ENCODE data around the gene ZBTB5. TPM values are rescaled to one million over a fixed set of nuclear protein-coding genes. Genes with fewer than 3 reads are reported as not detected.

The ZBTB5 gene
- total and polyA plus RNA-seq, 4 donors: 2.4 to 9.4 (median 6.5) TPM

GRCh38 chr9:37446401-37446800, 18.8 kb downstream of the ZBTB5 start:
- Histone ChIP-seq H3K4me3 (ENCODE audit: low read depth in 1 of 3, low read length in 3 of 3) (no peak overlapping the region), H3K36me3 (ENCODE audit: control insufficient read depth in 4 of 4, insufficient read depth in 3 of 4, low read depth in 1 of 4, low read length in 3 of 4) (peaks cover 3 to 10% (median 7%) of the 10 kb centered on the region in 4 donors), H3K27me3 (ENCODE audit: control insufficient read depth in 4 of 4, insufficient read depth in 4 of 4, low read length in 3 of 4) (no peaks in the 10 kb centered on the region), H3K9ac (ENCODE audit: low read depth in 1 of 2, low read length in 2 of 2) (no peak overlapping the region), H3K4me1 (ENCODE audit: control insufficient read depth in 4 of 4, insufficient read depth in 4 of 4, low read length in 3 of 4) (peaks cover 7 to 42% (median 30%) of the 10 kb centered on the region in 4 donors), H3K27ac (ENCODE audit: low read depth in 1 of 2, low read length in 2 of 2) (no peak overlapping the region), H3K9me3 (ENCODE audit: control insufficient read depth in 4 of 4, low read length in 3 of 4) (no peaks in the 10 kb centered on the region)
- no peak for TF ChIP-seq ZBTB33 (IDR thresholded peaks at IDR 0.05)
- no peak for DNase-seq (ENCODE audit: low spot score)
- WGBS: 90% methylated on average over 4 of the region's 4 CpGs

GRCh38 chr9:37445832-37446231, 19.4 kb downstream of the ZBTB5 start:
- peaks cover 7 to 42% (median 30%) of the 10 kb centered on the region in 4 donors for H3K4me1 ChIP-seq (ENCODE audit: control insufficient read depth in 4 of 4, insufficient read depth in 4 of 4, low read length in 3 of 4)
- H3K27me3 ChIP-seq (ENCODE audit: control insufficient read depth in 4 of 4, insufficient read depth in 4 of 4, low read length in 3 of 4): no peaks in the 10 kb centered on the region
- WGBS: 59% methylated on average over 6 of the region's 6 CpGs
- H3K9ac ChIP-seq (ENCODE audit: low read depth in 1 of 2, low read length in 2 of 2): no peak overlapping the region
- DNase-seq (ENCODE audit: low spot score): no peak
- H3K9me3 ChIP-seq (ENCODE audit: control insufficient read depth in 4 of 4, low read length in 3 of 4): no peaks in the 10 kb centered on the region
- TF ChIP-seq HNF4A (conservative IDR thresholded peaks at IDR 0.05) (peak; percentile 56 to 66), CTCF (IDR thresholded peaks at IDR 0.05; ENCODE audit: low read depth, low read length, missing input control) (no peak), RXRA (IDR thresholded peaks at IDR 0.05) (peak in 1 of 2 donors; percentile 13)
- no peak overlapping the region for H3K27ac ChIP-seq (ENCODE audit: low read depth in 1 of 2, low read length in 2 of 2)
- H3K4me3 ChIP-seq (ENCODE audit: low read depth in 1 of 3, low read length in 3 of 3): no peak overlapping the region
- peaks cover 3 to 13% (median 9%) of the 10 kb centered on the region in 4 donors for H3K36me3 ChIP-seq (ENCODE audit: control insufficient read depth in 4 of 4, insufficient read depth in 3 of 4, low read depth in 1 of 4, low read length in 3 of 4)

GRCh38 chr9:37444890-37445289, 20.4 kb downstream of the ZBTB5 start:
- no peaks in the 10 kb centered on the region for H3K27me3 ChIP-seq (ENCODE audit: control insufficient read depth in 4 of 4, insufficient read depth in 4 of 4, low read length in 3 of 4)
- H3K9me3 ChIP-seq (ENCODE audit: control insufficient read depth in 4 of 4, low read length in 3 of 4): no peaks in the 10 kb centered on the region
- TF ChIP-seq MAX (IDR thresholded peaks at IDR 0.05) (no peak), FOXA2 (IDR thresholded peaks at IDR 0.05) (peak; percentile 82), EGR1 (IDR thresholded peaks at IDR 0.05; ENCODE audit: low read depth in 2 of 2) (no peak), CTCF (IDR thresholded peaks at IDR 0.05; ENCODE audit: low read depth, low read length, missing input control) (no peak), RAD21 (IDR thresholded peaks at IDR 0.05) (no peak), HNF4G (IDR thresholded peaks at IDR 0.05) (no peak), RXRA (IDR thresholded peaks at IDR 0.05) (peak in 1 of 2 donors; percentile 35), HNF4A (conservative IDR thresholded peaks at IDR 0.05) (peak; percentile 4 to 20), GABPA (IDR thresholded peaks at IDR 0.05 in 1 of 2, conservative IDR thresholded peaks at IDR 0.05 in 1 of 2) (no peak)
- H3K4me3 ChIP-seq (ENCODE audit: low read depth in 1 of 3, low read length in 3 of 3): no peak overlapping the region
- H3K27ac ChIP-seq (ENCODE audit: low read depth in 1 of 2, low read length in 2 of 2): peak overlapping the region in 1 of 2 donors; percentile 9
- H3K9ac ChIP-seq (ENCODE audit: low read depth in 1 of 2, low read length in 2 of 2): peak overlapping the region in 1 of 2 donors; percentile 14
- no peak for DNase-seq (ENCODE audit: low spot score)
- H3K36me3 ChIP-seq (ENCODE audit: control insufficient read depth in 4 of 4, insufficient read depth in 3 of 4, low read depth in 1 of 4, low read length in 3 of 4): peaks cover 3 to 18% (median 13%) of the 10 kb centered on the region in 4 donors
- H3K4me1 ChIP-seq (ENCODE audit: control insufficient read depth in 4 of 4, insufficient read depth in 4 of 4, low read length in 3 of 4): peaks cover 7 to 42% (median 31%) of the 10 kb centered on the region in 4 donors
- WGBS: 21% methylated on average over 2 of the region's 2 CpGs

Measured in liver (tissue), 9 donors.